Fibroblast of lung (primary cell): Measurements from ENCODE around the gene NR6A1.

Experiments
- EZH2 ChIP-seq: IDR thresholded peaks from 2 replicates; pipeline ENCODE4 v1.5.1; 2012; ENCODE audit warnings: low read length, control low read depth, mild to moderate bottlenecking; ENCODE audit errors: missing control alignments
- TF ChIP-seq, protein P1 (sequence below), 2 donors: IDR thresholded peaks in 1 of 2; conservative IDR thresholded peaks in 1 of 2; 1 replicate in 1 of 2; 2 replicates in 1 of 2; pipeline ENCODE4 v1.5.1; 2011 to 2012; ENCODE audit warnings: low read length in 2 of 2, control low read depth in 1 of 2, inconsistent platforms in 1 of 2, low read depth in 1 of 2, mild to moderate bottlenecking in 1 of 2

DNA sequence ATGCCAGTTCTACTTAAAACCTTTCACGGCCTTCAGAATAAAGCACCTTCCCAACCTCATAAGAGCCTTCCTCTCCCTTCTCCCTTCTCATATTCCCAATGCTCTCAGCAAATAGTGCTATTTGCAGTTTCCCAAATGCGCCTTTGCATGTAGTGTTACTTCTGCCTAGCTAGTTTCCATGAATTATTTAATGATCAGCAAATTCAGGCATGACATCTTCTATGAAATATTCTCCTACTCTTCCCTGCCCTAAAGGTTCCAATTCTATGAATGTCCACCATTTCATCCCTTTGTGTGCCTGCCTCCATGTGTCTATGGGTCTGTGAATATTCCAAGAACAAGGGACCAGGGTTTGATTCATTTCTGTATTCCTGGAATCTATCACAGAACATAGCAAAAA lies 165.1 kb downstream of the NR6A1 start:
- TF ChIP-seq, protein P1, sequence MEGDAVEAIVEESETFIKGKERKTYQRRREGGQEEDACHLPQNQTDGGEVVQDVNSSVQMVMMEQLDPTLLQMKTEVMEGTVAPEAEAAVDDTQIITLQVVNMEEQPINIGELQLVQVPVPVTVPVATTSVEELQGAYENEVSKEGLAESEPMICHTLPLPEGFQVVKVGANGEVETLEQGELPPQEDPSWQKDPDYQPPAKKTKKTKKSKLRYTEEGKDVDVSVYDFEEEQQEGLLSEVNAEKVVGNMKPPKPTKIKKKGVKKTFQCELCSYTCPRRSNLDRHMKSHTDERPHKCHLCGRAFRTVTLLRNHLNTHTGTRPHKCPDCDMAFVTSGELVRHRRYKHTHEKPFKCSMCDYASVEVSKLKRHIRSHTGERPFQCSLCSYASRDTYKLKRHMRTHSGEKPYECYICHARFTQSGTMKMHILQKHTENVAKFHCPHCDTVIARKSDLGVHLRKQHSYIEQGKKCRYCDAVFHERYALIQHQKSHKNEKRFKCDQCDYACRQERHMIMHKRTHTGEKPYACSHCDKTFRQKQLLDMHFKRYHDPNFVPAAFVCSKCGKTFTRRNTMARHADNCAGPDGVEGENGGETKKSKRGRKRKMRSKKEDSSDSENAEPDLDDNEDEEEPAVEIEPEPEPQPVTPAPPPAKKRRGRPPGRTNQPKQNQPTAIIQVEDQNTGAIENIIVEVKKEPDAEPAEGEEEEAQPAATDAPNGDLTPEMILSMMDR (conservative IDR thresholded peaks at IDR 0.05 in 1 of 2, IDR thresholded peaks at IDR 0.05 in 1 of 2; ENCODE audit: low read depth in 1 of 2, low read length in 2 of 2), result no peak
- no peak for TF ChIP-seq EZH2
